OCI-LY1 (cell line): ENCODE measurements around the gene CCDC110.

Source experiments
- EZH2 ChIP-seq: fragments of 200-600 bp; sonication (generic), shearing (Covaris generic); IDR thresholded peaks from 2 replicates; pipeline ENCODE4 v1.8.0; 2017; ENCODE audit warnings: borderline replicate concordance, mixed run types, mild to moderate bottlenecking, antibody characterized with exemption, low read length, moderate library complexity, mixed read lengths
- TF ChIP-seq, protein P1 (sequence below): fragments of 200-600 bp; sonication (generic), shearing (Covaris generic); IDR thresholded peaks from 2 replicates; pipeline ENCODE4 v1.5.1; 2017; ENCODE audit warnings: mild to moderate bottlenecking, antibody characterized with exemption, low read length, moderate library complexity, mixed read lengths

DNA sequence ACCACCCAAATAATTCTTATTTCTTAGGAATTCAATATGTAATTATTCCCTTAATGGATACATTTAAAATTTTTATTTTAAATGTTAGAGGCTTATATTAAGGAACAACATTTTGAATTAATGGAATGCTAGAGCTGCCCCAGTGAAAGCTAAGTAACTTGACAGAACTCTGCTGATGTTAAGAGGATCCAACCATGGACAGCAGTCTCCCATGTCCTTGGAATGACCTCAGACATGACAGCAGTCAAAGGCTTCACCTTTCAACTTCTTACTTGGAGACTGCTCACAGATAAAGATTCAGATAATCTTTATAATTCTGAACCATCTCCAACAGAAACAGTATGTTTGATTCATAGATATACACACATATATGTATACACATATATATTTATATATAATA is 46.5 kb upstream of the CCDC110 start:
- TF ChIP-seq, protein P1, sequence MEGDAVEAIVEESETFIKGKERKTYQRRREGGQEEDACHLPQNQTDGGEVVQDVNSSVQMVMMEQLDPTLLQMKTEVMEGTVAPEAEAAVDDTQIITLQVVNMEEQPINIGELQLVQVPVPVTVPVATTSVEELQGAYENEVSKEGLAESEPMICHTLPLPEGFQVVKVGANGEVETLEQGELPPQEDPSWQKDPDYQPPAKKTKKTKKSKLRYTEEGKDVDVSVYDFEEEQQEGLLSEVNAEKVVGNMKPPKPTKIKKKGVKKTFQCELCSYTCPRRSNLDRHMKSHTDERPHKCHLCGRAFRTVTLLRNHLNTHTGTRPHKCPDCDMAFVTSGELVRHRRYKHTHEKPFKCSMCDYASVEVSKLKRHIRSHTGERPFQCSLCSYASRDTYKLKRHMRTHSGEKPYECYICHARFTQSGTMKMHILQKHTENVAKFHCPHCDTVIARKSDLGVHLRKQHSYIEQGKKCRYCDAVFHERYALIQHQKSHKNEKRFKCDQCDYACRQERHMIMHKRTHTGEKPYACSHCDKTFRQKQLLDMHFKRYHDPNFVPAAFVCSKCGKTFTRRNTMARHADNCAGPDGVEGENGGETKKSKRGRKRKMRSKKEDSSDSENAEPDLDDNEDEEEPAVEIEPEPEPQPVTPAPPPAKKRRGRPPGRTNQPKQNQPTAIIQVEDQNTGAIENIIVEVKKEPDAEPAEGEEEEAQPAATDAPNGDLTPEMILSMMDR = no peak
- TF ChIP-seq EZH2 = no peak
